HEK293 (cell line): Measurements from ENCODE around the gene PGBD4.

Source experiments
- CTCF ChIA-PET: fragments of 350-600 bp; formaldehyde crosslinking; extraction: SDS; loops from one replicate; lab custom pipeline; 2021; ENCODE audit warnings: antibody characterized with exemption; lab: Yijun Ruan, JAX
- POLR2A ChIA-PET: fragments of 300-600 bp; formaldehyde crosslinking; extraction: SDS; loops from one replicate; lab custom pipeline; 2020; ENCODE audit warnings: antibody characterized with exemption, inconsistent platforms; lab: Yijun Ruan, JAX
- H3K27ac ChIP-seq: fragments of 200-500 bp; sonication (Bioruptor generic); 2 replicates; pipeline ENCODE4 v1.5.1; 2014; ENCODE audit warnings: low read depth, low read length, control low read depth, inconsistent platforms; ENCODE audit errors: extremely low read depth
- H3K36me3 ChIP-seq, 2 experiments: fragments of 200-500 bp in 1 of 2; sonication (Bioruptor generic) in 1 of 2; 1 replicate in 1 of 2; 2 replicates in 1 of 2; pipeline ENCODE4 v1.5.1; 2014 to 2017; ENCODE audit warnings: inconsistent platforms in 2 of 2, low read length in 2 of 2; ENCODE audit not compliant: control insufficient read depth in 2 of 2, insufficient read depth in 1 of 2
- H3K4me1 ChIP-seq: fragments of 200-500 bp; sonication (Bioruptor generic); 2 replicates; pipeline ENCODE4 v1.5.1; 2014; ENCODE audit warnings: mild to moderate bottlenecking, low read length, inconsistent platforms; ENCODE audit not compliant: control insufficient read depth, insufficient read depth
- H3K4me3 ChIP-seq: 2 replicates; pipeline ENCODE4 v1.5.1; 2011; ENCODE audit warnings: low read depth, mild to moderate bottlenecking, control low read depth, low read length, moderate library complexity
- H3K9me3 ChIP-seq: fragments of 200-500 bp; sonication (Bioruptor generic); 2 replicates; pipeline ENCODE4 v1.5.1; 2014; ENCODE audit warnings: low read depth, low read length, inconsistent platforms; ENCODE audit not compliant: control insufficient read depth, insufficient read depth
- IKZF3 ChIP-seq: fragments of 450-650 bp; IDR thresholded peaks from 2 replicates; pipeline ENCODE4 v1.5.0; 2018; ENCODE audit warnings: missing biosample characterization, mild to moderate bottlenecking, missing genetic modification characterization, moderate library complexity
- KLF9 ChIP-seq: fragments of 450-650 bp; formaldehyde crosslinking; IDR thresholded peaks from 2 replicates; pipeline ENCODE4 v1.5.1; 2016; ENCODE audit warnings: missing biosample characterization, missing genetic modification characterization, low read depth
- SP2 ChIP-seq: fragments of 450-650 bp; formaldehyde crosslinking; IDR thresholded peaks from 2 replicates; pipeline ENCODE4 v1.5.1; 2016; ENCODE audit warnings: missing biosample characterization, missing genetic modification characterization
- SP3 ChIP-seq: fragments of 450-650 bp; formaldehyde crosslinking; IDR thresholded peaks from 2 replicates; pipeline ENCODE4 v1.5.1; 2016; ENCODE audit warnings: missing biosample characterization, missing genetic modification characterization
- ZBTB17 ChIP-seq: fragments of 450-650 bp; formaldehyde crosslinking; IDR thresholded peaks from 2 replicates; pipeline ENCODE4 v1.5.1; 2016; ENCODE audit warnings: missing biosample characterization, missing genetic modification characterization
- ZBTB7A ChIP-seq: fragments of 450-650 bp; formaldehyde crosslinking; IDR thresholded peaks from 2 replicates; pipeline ENCODE4 v1.5.1; 2016; ENCODE audit warnings: low read depth, missing biosample characterization, missing genetic modification characterization
- ZIC2 ChIP-seq: fragments of 450-650 bp; formaldehyde crosslinking; IDR thresholded peaks from 2 replicates; pipeline ENCODE4 v1.5.1; 2016; ENCODE audit warnings: missing biosample characterization, missing genetic modification characterization
- ZNF133 ChIP-seq: fragments of 450-650 bp; formaldehyde crosslinking; IDR thresholded peaks from 2 replicates; pipeline ENCODE4 v1.5.1; 2016; ENCODE audit warnings: missing biosample characterization, missing genetic modification characterization
- ZNF23 ChIP-seq: fragments of 450-650 bp; formaldehyde crosslinking; IDR thresholded peaks from 2 replicates; pipeline ENCODE4 v1.5.1; 2016; ENCODE audit warnings: missing biosample characterization, missing genetic modification characterization, borderline replicate concordance
- ZNF335 ChIP-seq: fragments of 450-650 bp; formaldehyde crosslinking; conservative IDR thresholded peaks from 2 replicates; pipeline ENCODE4 v1.5.1; 2016; ENCODE audit warnings: missing biosample characterization, missing genetic modification characterization
- ZNF366 ChIP-seq: fragments of 450-650 bp; formaldehyde crosslinking; conservative IDR thresholded peaks from 2 replicates; pipeline ENCODE4 v1.5.1; 2016; ENCODE audit warnings: missing biosample characterization, missing genetic modification characterization
- ZNF473 ChIP-seq: fragments of 450-650 bp; formaldehyde crosslinking; IDR thresholded peaks from 2 replicates; pipeline ENCODE4 v1.5.1; 2017; ENCODE audit warnings: missing biosample characterization, missing genetic modification characterization
- ZNF501 ChIP-seq: fragments of 450-650 bp; formaldehyde crosslinking; IDR thresholded peaks from 2 replicates; pipeline ENCODE4 v1.5.1; 2016; ENCODE audit warnings: missing biosample characterization, missing genetic modification characterization
- ZNF521 ChIP-seq: fragments of 450-650 bp; formaldehyde crosslinking; IDR thresholded peaks from 2 replicates; pipeline ENCODE4 v1.5.1; 2017; ENCODE audit warnings: missing biosample characterization, mild to moderate bottlenecking, missing genetic modification characterization
- ZNF548 ChIP-seq: fragments of 450-650 bp; formaldehyde crosslinking; IDR thresholded peaks from 2 replicates; pipeline ENCODE4 v1.5.1; 2016; ENCODE audit warnings: missing biosample characterization, missing genetic modification characterization
- ZNF677 ChIP-seq: fragments of 450-650 bp; IDR thresholded peaks from 2 replicates; pipeline ENCODE4 v1.5.0; 2018; ENCODE audit warnings: missing biosample characterization, mild to moderate bottlenecking, missing genetic modification characterization, moderate library complexity
- ZNF701 ChIP-seq: fragments of 450-650 bp; formaldehyde crosslinking; IDR thresholded peaks from 2 replicates; pipeline ENCODE4 v1.5.1; 2016; ENCODE audit warnings: missing biosample characterization, missing genetic modification characterization
- ZNF785 ChIP-seq: fragments of 450-650 bp; formaldehyde crosslinking; IDR thresholded peaks from 2 replicates; pipeline ENCODE4 v1.5.1; 2016; ENCODE audit warnings: missing biosample characterization, missing genetic modification characterization
- ZNF791 ChIP-seq: fragments of 450-650 bp; formaldehyde crosslinking; IDR thresholded peaks from 2 replicates; pipeline ENCODE4 v1.5.1; 2016; ENCODE audit warnings: missing biosample characterization, missing genetic modification characterization
- ZNF843 ChIP-seq: fragments of 450-650 bp; formaldehyde crosslinking; IDR thresholded peaks from 2 replicates; pipeline ENCODE4 v1.5.1; 2016; ENCODE audit warnings: missing biosample characterization, missing genetic modification characterization
- TF ChIP-seq, protein P1 (sequence below): fragments of 450-650 bp; formaldehyde crosslinking; IDR thresholded peaks from 2 replicates; pipeline ENCODE4 v1.5.1; 2016; ENCODE audit warnings: missing biosample characterization, missing genetic modification characterization
- TF ChIP-seq, protein P2 (sequence below): fragments of 450-650 bp; formaldehyde crosslinking; IDR thresholded peaks from 2 replicates; pipeline ENCODE4 v1.5.1; 2016; ENCODE audit warnings: missing biosample characterization, missing genetic modification characterization, borderline replicate concordance
- TF ChIP-seq, protein P3 (sequence below): fragments of 450-650 bp; formaldehyde crosslinking; IDR thresholded peaks from 2 replicates; pipeline ENCODE4 v1.5.1; 2016; ENCODE audit warnings: missing biosample characterization, missing genetic modification characterization

The PGBD4 gene

DNA sequence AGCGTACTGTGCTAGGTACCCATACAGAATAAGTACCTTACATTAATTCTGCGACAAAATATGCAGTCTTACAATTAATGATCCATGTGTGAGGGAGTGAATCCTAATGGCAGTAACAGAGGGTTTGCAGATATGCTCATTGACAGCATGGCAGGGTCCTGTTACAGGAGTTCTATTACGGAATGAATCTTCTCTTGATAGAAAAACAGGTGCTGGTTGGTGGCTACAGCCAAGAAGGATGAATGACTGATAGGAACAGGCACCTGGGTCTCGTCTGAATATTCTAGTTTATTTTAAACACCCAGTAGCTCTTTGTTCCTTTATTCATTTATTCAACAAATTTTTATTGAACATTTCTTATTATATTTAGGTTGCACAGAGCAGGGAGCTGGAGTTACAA lies 22.8 kb downstream of the PGBD4 start (continued):
- TF ChIP-seq, protein P1, sequence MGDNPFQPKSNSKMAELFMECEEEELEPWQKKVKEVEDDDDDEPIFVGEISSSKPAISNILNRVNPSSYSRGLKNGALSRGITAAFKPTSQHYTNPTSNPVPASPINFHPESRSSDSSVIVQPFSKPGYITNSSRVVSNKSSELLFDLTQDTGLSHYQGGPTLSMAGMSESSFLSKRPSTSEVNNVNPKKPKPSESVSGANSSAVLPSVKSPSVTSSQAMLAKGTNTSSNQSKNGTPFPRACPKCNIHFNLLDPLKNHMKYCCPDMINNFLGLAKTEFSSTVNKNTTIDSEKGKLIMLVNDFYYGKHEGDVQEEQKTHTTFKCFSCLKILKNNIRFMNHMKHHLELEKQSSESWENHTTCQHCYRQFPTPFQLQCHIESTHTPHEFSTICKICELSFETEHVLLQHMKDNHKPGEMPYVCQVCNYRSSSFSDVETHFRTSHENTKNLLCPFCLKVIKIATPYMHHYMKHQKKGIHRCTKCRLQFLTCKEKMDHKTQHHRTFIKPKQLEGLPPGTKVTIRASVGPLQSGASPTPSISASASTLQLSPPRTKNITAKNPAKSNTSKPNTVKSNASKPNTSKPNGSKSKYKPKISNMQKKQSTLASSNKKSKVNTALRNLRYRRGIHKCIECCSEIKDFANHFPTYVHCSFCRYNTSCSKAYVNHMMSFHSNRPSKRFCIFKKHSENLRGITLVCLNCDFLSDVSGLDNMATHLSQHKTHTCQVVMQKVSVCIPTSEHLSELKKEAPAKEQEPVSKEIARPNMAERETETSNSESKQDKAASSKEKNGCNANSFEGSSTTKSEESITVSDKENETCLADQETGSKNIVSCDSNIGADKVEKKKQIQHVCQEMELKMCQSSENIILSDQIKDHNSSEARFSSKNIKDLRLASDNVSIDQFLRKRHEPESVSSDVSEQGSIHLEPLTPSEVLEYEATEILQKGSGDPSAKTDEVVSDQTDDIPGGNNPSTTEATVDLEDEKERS (tag by site-specific recombination): no peak
- TF ChIP-seq ZNF701 (tag by site-specific recombination) (no peak), ZNF677 (tag by site-specific recombination) (no peak), ZNF366 (tag by site-specific recombination) (no peak), ZBTB7A (tag by site-specific recombination) (no peak), IKZF3 (tag by site-specific recombination) (no peak), ZIC2 (tag by site-specific recombination) (no peak), ZNF843 (no peak)
- TF ChIP-seq, protein P2, sequence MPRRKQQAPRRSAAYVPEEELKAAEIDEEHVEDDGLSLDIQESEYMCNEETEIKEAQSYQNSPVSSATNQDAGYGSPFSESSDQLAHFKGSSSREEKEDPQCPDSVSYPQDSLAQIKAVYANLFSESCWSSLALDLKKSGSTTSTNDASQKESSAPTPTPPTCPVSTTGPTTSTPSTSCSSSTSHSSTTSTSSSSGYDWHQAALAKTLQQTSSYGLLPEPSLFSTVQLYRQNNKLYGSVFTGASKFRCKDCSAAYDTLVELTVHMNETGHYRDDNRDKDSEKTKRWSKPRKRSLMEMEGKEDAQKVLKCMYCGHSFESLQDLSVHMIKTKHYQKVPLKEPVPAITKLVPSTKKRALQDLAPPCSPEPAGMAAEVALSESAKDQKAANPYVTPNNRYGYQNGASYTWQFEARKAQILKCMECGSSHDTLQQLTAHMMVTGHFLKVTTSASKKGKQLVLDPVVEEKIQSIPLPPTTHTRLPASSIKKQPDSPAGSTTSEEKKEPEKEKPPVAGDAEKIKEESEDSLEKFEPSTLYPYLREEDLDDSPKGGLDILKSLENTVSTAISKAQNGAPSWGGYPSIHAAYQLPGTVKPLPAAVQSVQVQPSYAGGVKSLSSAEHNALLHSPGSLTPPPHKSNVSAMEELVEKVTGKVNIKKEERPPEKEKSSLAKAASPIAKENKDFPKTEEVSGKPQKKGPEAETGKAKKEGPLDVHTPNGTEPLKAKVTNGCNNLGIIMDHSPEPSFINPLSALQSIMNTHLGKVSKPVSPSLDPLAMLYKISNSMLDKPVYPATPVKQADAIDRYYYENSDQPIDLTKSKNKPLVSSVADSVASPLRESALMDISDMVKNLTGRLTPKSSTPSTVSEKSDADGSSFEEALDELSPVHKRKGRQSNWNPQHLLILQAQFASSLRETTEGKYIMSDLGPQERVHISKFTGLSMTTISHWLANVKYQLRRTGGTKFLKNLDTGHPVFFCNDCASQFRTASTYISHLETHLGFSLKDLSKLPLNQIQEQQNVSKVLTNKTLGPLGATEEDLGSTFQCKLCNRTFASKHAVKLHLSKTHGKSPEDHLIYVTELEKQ: no peak

GRCh38 chr15:34125945-34126344 lies 24.1 kb downstream of the PGBD4 start:
- Histone ChIP-seq H3K36me3 (no peaks in the 10 kb centered on the region), H3K9me3 (no peaks in the 10 kb centered on the region), H3K27ac (no peak overlapping the region), H3K4me3 (no peak overlapping the region), H3K4me1 (no peaks in the 10 kb centered on the region)
- ChIA-PET CTCF (interaction anchor here (0.6 kb wide), 2 partner anchors 779 to 933 kb away, joined by 3 to 5 read pairs; no protein-coding TSS in a partner anchor), POLR2A (interaction anchor here (0.5 kb wide), 1 partner anchor 84 kb away, joined by 4 read pairs; no protein-coding TSS in a partner anchor)
- TF ChIP-seq KLF9 (tag by site-specific recombination): no peak
- TF ChIP-seq ZBTB17 (tag by site-specific recombination): peak; percentile 74

- Histone ChIP-seq H3K9me3 (no peaks in the 10 kb centered on the region), H3K36me3 (no peaks in the 10 kb centered on the region), H3K4me3 (no peak overlapping the region), H3K4me1 (no peaks in the 10 kb centered on the region), H3K27ac (no peak overlapping the region)
- TF ChIP-seq ZNF785 (tag by site-specific recombination): no peak
- TF ChIP-seq ZNF501 (tag by site-specific recombination): no peak
- no peak for TF ChIP-seq SP2 (tag by site-specific recombination)
- POLR2A ChIA-PET: interaction anchor here (0.5 kb wide), 1 partner anchor 85 kb away, joined by 4 read pairs; no protein-coding TSS in a partner anchor
- CTCF ChIA-PET: interaction anchor here (0.7 kb wide), 1 partner anchor 68 kb away, joined by 3 read pairs; no protein-coding TSS in a partner anchor
Observed at GRCh38 chr15:34126522-34126921, 24.6 kb downstream of the PGBD4 start.

- Histone ChIP-seq H3K4me3 (no peak overlapping the region), H3K27ac (no peak overlapping the region), H3K9me3 (no peaks in the 10 kb centered on the region), H3K36me3 (no peaks in the 10 kb centered on the region), H3K4me1 (no peaks in the 10 kb centered on the region)
- ChIA-PET CTCF (no interaction called here), POLR2A (no interaction called here)
- TF ChIP-seq ZNF335: no peak
- no peak for TF ChIP-seq ZNF521
- no peak for TF ChIP-seq ZNF133 (tag by site-specific recombination)
- no peak for TF ChIP-seq ZNF548 (tag by site-specific recombination)
- TF ChIP-seq ZNF473 (tag by site-specific recombination): no peak
- no peak for TF ChIP-seq SP3 (tag by site-specific recombination)
- TF ChIP-seq ZNF23 (tag by site-specific recombination): no peak
- TF ChIP-seq ZNF501 (tag by site-specific recombination): no peak
- TF ChIP-seq, protein P3, sequence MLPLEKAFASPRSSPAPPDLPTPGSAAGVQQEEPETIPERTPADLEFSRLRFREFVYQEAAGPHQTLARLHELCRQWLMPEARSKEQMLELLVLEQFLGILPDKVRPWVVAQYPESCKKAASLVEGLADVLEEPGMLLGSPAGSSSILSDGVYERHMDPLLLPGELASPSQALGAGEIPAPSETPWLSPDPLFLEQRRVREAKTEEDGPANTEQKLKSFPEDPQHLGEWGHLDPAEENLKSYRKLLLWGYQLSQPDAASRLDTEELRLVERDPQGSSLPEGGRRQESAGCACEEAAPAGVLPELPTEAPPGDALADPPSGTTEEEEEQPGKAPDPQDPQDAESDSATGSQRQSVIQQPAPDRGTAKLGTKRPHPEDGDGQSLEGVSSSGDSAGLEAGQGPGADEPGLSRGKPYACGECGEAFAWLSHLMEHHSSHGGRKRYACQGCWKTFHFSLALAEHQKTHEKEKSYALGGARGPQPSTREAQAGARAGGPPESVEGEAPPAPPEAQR: no peak
- no peak for TF ChIP-seq ZNF791 (tag by site-specific recombination)
Observed at GRCh38 chr15:34128898-34129297, 27.0 kb downstream of the PGBD4 start.
